IMR-90 (cell line): ENCODE data around the gene MXRA5. TPM values are rescaled to one million over a fixed set of nuclear protein-coding genes. Genes with fewer than 3 reads are reported as not detected.

Experiments used
- ATAC-seq: fragments of 200-7000 bp; cut with Tn5 transposase; 2 replicates; pipeline ENCODE4 v1.9.1; 2020; ENCODE audit warnings: low read depth, mild to moderate bottlenecking, moderate library complexity
- BruUV-seq: library from RNA; stranded (reverse); fragments of 400-500 nt; replicated peaks from 2 replicates; lab custom pipeline; 2021; lab: Mats Ljungman, UMichigan
- CTCF ChIA-PET: fragments of 300-600 bp; formaldehyde crosslinking; extraction: SDS; loops from one replicate; lab custom pipeline; 2021; ENCODE audit warnings: antibody characterized with exemption; lab: Yijun Ruan, JAX
- POLR2A ChIA-PET: fragments of 300-600 bp; sonication (Branson Sonifier 250); formaldehyde crosslinking; loops from one replicate; lab custom pipeline; 2022; ENCODE audit warnings: antibody characterized with exemption; ENCODE audit not compliant: unreplicated experiment; lab: Charles Lee
- DNase-seq: peaks from one replicate; pipeline ENCODE4 v3.0.0; 2013
- H2AFZ ChIP-seq: replicated peaks from 2 replicates; pipeline ENCODE3; 2013; ENCODE audit warnings: low read length, mild to moderate bottlenecking; ENCODE audit not compliant: poor library complexity
- H2AK5ac ChIP-seq: 2 replicates; pipeline ENCODE4 v1.6.1; 2013; ENCODE audit warnings: low read depth, low read length, inconsistent platforms
- H2AK9ac ChIP-seq: replicated peaks from 2 replicates; pipeline ENCODE3; 2013; ENCODE audit warnings: mild to moderate bottlenecking, low read depth, low read length, moderate library complexity; ENCODE audit not compliant: poor library complexity
- H2BK120ac ChIP-seq: 2 replicates; pipeline ENCODE4 v1.6.1; 2013; ENCODE audit warnings: low read depth, low read length, inconsistent platforms
- H2BK15ac ChIP-seq: 3 replicates; pipeline ENCODE4 v1.6.1; 2013; ENCODE audit warnings: low read depth, low read length, inconsistent platforms
- H2BK20ac ChIP-seq: 2 replicates; pipeline ENCODE4 v1.6.1; 2013; ENCODE audit warnings: low read depth, mild to moderate bottlenecking, inconsistent platforms, low read length, moderate library complexity
- H2BK5ac ChIP-seq: 2 replicates; pipeline ENCODE4 v1.6.1; 2013; ENCODE audit warnings: mild to moderate bottlenecking, low read depth, low read length, inconsistent platforms; ENCODE audit not compliant: poor library complexity, severe bottlenecking
- H3K14ac ChIP-seq: replicated peaks from 2 replicates; pipeline ENCODE4 v1.6.1; 2013; ENCODE audit warnings: low read depth, low read length, inconsistent platforms
- H3K18ac ChIP-seq: 2 replicates; pipeline ENCODE4 v1.6.1; 2013; ENCODE audit warnings: low read depth, low read length, control low read depth
- H3K23ac ChIP-seq: 2 replicates; pipeline ENCODE4 v1.6.1; 2013; ENCODE audit warnings: low read depth, low read length, inconsistent platforms
- H3K27ac ChIP-seq: 2 replicates; pipeline ENCODE4 v1.5.1; 2013; ENCODE audit warnings: mild to moderate bottlenecking, control low read depth, low read length; ENCODE audit not compliant: insufficient read depth
- H3K27me3 ChIP-seq: 2 replicates; pipeline ENCODE4 v1.6.1; 2013; ENCODE audit warnings: low read length; ENCODE audit not compliant: control insufficient read depth, insufficient read depth
- H3K36me3 ChIP-seq: 2 replicates; pipeline ENCODE4 v1.6.1; 2013; ENCODE audit warnings: low read length, mixed read lengths; ENCODE audit not compliant: control insufficient read depth, insufficient read depth
- H3K4ac ChIP-seq: 2 replicates; pipeline ENCODE4 v1.6.1; 2013; ENCODE audit warnings: low read depth, low read length, inconsistent platforms
- H3K4me1 ChIP-seq: 2 replicates; pipeline ENCODE4 v1.6.1; 2013; ENCODE audit warnings: low read length, mixed read lengths; ENCODE audit not compliant: control insufficient read depth, insufficient read depth
- H3K4me2 ChIP-seq: 2 replicates; pipeline ENCODE4 v1.6.1; 2013; ENCODE audit warnings: low read depth, mild to moderate bottlenecking, control low read depth, low read length, moderate library complexity
- H3K4me3 ChIP-seq: 2 replicates; pipeline ENCODE4 v1.5.1; 2013; ENCODE audit warnings: low read depth, mild to moderate bottlenecking, control low read depth, low read length, moderate library complexity; ENCODE audit not compliant: insufficient read depth
- H3K56ac ChIP-seq: 2 replicates; pipeline ENCODE4 v1.6.1; 2013; ENCODE audit warnings: low read length, inconsistent platforms; ENCODE audit not compliant: insufficient read depth; ENCODE audit errors: extremely low read depth
- H3K79me1 ChIP-seq, 2 experiments: 2 replicates each; pipeline ENCODE4 v1.6.1; 2013; ENCODE audit warnings: low read length in 2 of 2, inconsistent platforms in 1 of 2, low read depth in 1 of 2
- H3K9ac ChIP-seq: 2 replicates; pipeline ENCODE4 v1.6.1; 2013; ENCODE audit warnings: low read depth, low read length, control low read depth
- H3K9me1 ChIP-seq: 2 replicates; pipeline ENCODE4 v1.6.1; 2013; ENCODE audit warnings: low read length, inconsistent platforms; ENCODE audit not compliant: insufficient read depth
- H3K9me3 ChIP-seq: 2 replicates; pipeline ENCODE4 v1.6.1; 2013; ENCODE audit warnings: low read length; ENCODE audit not compliant: control insufficient read depth, insufficient read depth
- H4K20me1 ChIP-seq: 2 replicates; pipeline ENCODE4 v1.6.1; 2013; ENCODE audit warnings: low read length, inconsistent platforms; ENCODE audit not compliant: insufficient read depth
- H4K5ac ChIP-seq: 2 replicates; pipeline ENCODE4 v1.6.1; 2013; ENCODE audit warnings: mild to moderate bottlenecking, low read depth, low read length, control low read depth
- H4K8ac ChIP-seq, 2 experiments: 2 replicates each; pipeline ENCODE4 v1.6.1; 2013; ENCODE audit warnings: low read depth in 2 of 2, low read length in 2 of 2, control low read depth in 1 of 2, inconsistent platforms in 1 of 2
- H4K91ac ChIP-seq: 2 replicates; pipeline ENCODE4 v1.6.1; 2013; ENCODE audit warnings: low read depth, low read length, inconsistent platforms; ENCODE audit not compliant: insufficient read depth
- BHLHE40 ChIP-seq: fragments of 150-350 bp; IDR thresholded peaks from 2 replicates; pipeline ENCODE4 v1.6.1; 2016; ENCODE audit warnings: mild to moderate bottlenecking, low read depth, low read length
- CEBPB ChIP-seq: IDR thresholded peaks from 2 replicates; pipeline ENCODE4 v1.6.1; 2012; ENCODE audit warnings: low read depth, low read length, improper control_type of control experiment
- CTCF ChIP-seq: conservative IDR thresholded peaks from 2 replicates; pipeline ENCODE4 v1.5.1; 2012; ENCODE audit warnings: mild to moderate bottlenecking, low read depth, low read length, improper control_type of control experiment
- ELK1 ChIP-seq: fragments of 150-350 bp; IDR thresholded peaks from 2 replicates; pipeline ENCODE4 v1.6.1; 2016; ENCODE audit warnings: low read depth, mild to moderate bottlenecking, low read length, moderate library complexity, borderline replicate concordance
- FOS ChIP-seq: fragments of 150-350 bp; IDR thresholded peaks from 2 replicates; pipeline ENCODE4 v1.6.1; 2016; ENCODE audit warnings: low read depth, low read length
- MAFK ChIP-seq: IDR thresholded peaks from 2 replicates; pipeline ENCODE4 v1.6.1; 2012; ENCODE audit warnings: low read depth, low read length, improper control_type of control experiment
- MAZ ChIP-seq: IDR thresholded peaks from 2 replicates; pipeline ENCODE4 v1.6.1; 2012; ENCODE audit warnings: low read depth, mild to moderate bottlenecking, low read length, improper control_type of control experiment, moderate library complexity, borderline replicate concordance
- NFE2L2 ChIP-seq: fragments of 150-350 bp; IDR thresholded peaks from 2 replicates; pipeline ENCODE4 v1.6.1; 2016; ENCODE audit warnings: low read depth, mild to moderate bottlenecking, low read length
- POLR2A ChIP-seq: IDR thresholded peaks from 2 replicates; pipeline ENCODE4 v1.6.1; 2012; ENCODE audit warnings: mild to moderate bottlenecking, low read depth, low read length
- RAD21 ChIP-seq: IDR thresholded peaks from 2 replicates; pipeline ENCODE4 v1.6.1; 2012; ENCODE audit warnings: low read length, improper control_type of control experiment
- RCOR1 ChIP-seq: IDR thresholded peaks from 2 replicates; pipeline ENCODE4 v1.6.1; 2012; ENCODE audit warnings: mild to moderate bottlenecking, low read length, improper control_type of control experiment; ENCODE audit not compliant: insufficient replicate concordance
- RFX5 ChIP-seq: IDR thresholded peaks from 2 replicates; pipeline ENCODE4 v1.8.0; 2012; ENCODE audit warnings: low read depth, mild to moderate bottlenecking, low read length, moderate library complexity
- SMC3 ChIP-seq: fragments of 150-350 bp; IDR thresholded peaks from 2 replicates; pipeline ENCODE4 v1.6.1; 2016; ENCODE audit warnings: low read depth, mild to moderate bottlenecking, antibody characterized with exemption, low read length, moderate library complexity
- USF2 ChIP-seq: fragments of 150-350 bp; IDR thresholded peaks from 2 replicates; pipeline ENCODE4 v1.6.1; 2017; ENCODE audit warnings: mild to moderate bottlenecking, antibody characterized with exemption, low read length, low read depth
- WGBS, 2 experiments: methylation state at CpG; one replicate each; pipeline versions ENCODE4 v1.1.5 to v1.1.7; 2013; ENCODE audit warnings: missing lambda C conversion rate in 2 of 2; ENCODE audit not compliant: insufficient read length in 1 of 2; ENCODE audit errors: extremely low coverage in 2 of 2; 5-methylcytosine and 5-hydroxymethylcytosine counted together
- dilution Hi-C: fragments of 300-500 bp; cut with HindIII; formaldehyde crosslinking; loops from one replicate; pipeline ENCODE4 v1.14.3; 2018; ENCODE audit warnings: low sequenced_read_pairs; ENCODE audit not compliant: unreplicated experiment
- in situ Hi-C: fragments of 300-500 bp; cut with MboI; formaldehyde crosslinking; loops from 3 replicates; pipeline ENCODE4 v1.14.3; 2019; ENCODE audit warnings: low sequenced_read_pairs, inconsistent platforms, mixed read lengths
- intact Hi-C: fragments of 100-400 bp; cut with micrococcal nuclease; formaldehyde crosslinking; loops from 2 replicates; pipeline ENCODE4 v1.10.0; 2022
- polyA plus RNA-seq, 3 experiments: library from polyadenylated mRNA; depleted of rRNA; stranded (reverse); fragments of >200 nt; gene quantifications; 2 replicates each; pipeline ENCODE4 v1.2.3, GENCODE V29; 2012; ENCODE audit warnings: low replicate concordance in 1 of 3
- total RNA-seq: library from RNA; depleted of rRNA; stranded (reverse); fragments of >200 nt; gene quantifications from 2 replicates; pipeline ENCODE4 v1.2.3, GENCODE V29; 2012

The MXRA5 gene
- total and polyA plus RNA-seq, 2 of the 4 experiments (the other 2 are of a cell fraction), result 1.1 to 1.2 TPM

GRCh38 chrX:3362956-3363355, 16.5 kb upstream of the MXRA5 start:
- ATAC-seq (no peak), DNase-seq (no peak)
- H3K36me3 ChIP-seq, result no peaks in the 10 kb centered on the region
- POLR2A ChIA-PET, result no interaction called here
- no peak overlapping the region for H3K23ac ChIP-seq
- WGBS, 2 experiments, result no CpG with 5 or more reads among the region's 4 CpGs
- no peak overlapping the region for H3K9ac ChIP-seq
- no peak overlapping the region for H2AK5ac ChIP-seq
- H2BK120ac ChIP-seq, result no peak overlapping the region
- H2AK9ac ChIP-seq, result no peak overlapping the region
- no peak overlapping the region for H4K5ac ChIP-seq
- no peak overlapping the region for H3K4me3 ChIP-seq
- H3K14ac ChIP-seq, result no peak overlapping the region
- H3K79me1 ChIP-seq, result no peaks in the 10 kb centered on the region
- no peak overlapping the region for H3K4ac ChIP-seq
- no peak overlapping the region for H2BK20ac ChIP-seq
- H4K20me1 ChIP-seq, result no peaks in the 10 kb centered on the region
- CTCF ChIA-PET, result no interaction called here
- no peaks in the 10 kb centered on the region for H3K9me1 ChIP-seq
- no peak overlapping the region for H4K91ac ChIP-seq
- H2AFZ ChIP-seq, result no peak overlapping the region
- in situ Hi-C loops (no loop called here), intact Hi-C loops (no loop called here), dilution Hi-C loops (no loop called here)
- H3K4me2 ChIP-seq, result no peak overlapping the region
- no peak overlapping the region for H3K27ac ChIP-seq
- H2BK15ac ChIP-seq, result no peak overlapping the region
- H2BK5ac ChIP-seq, result no peak overlapping the region
- H3K56ac ChIP-seq, result no peak overlapping the region
- H3K18ac ChIP-seq, result no peak overlapping the region
- H3K27me3 ChIP-seq, result no peaks in the 10 kb centered on the region
- peaks cover 1% of the 10 kb centered on the region; the same call in 1 of the 2 replicates for H3K9me3 ChIP-seq
- no peaks in the 10 kb centered on the region for H3K4me1 ChIP-seq
- no TSS peak for BruUV-seq
- no peak overlapping the region for H4K8ac ChIP-seq
- TF ChIP-seq MAZ, result no peak
- no peak for TF ChIP-seq FOS
- no peak for TF ChIP-seq ELK1
- no peak for TF ChIP-seq RCOR1
- TF ChIP-seq RAD21, result no peak
- TF ChIP-seq CTCF, result no peak
- TF ChIP-seq BHLHE40, result no peak
- no peak for TF ChIP-seq NFE2L2
- TF ChIP-seq POLR2A, result no peak
- TF ChIP-seq MAFK, result no peak
- no peak for TF ChIP-seq RFX5
- TF ChIP-seq CEBPB, result no peak
- no peak for TF ChIP-seq USF2
- TF ChIP-seq SMC3, result no peak
